ENCODE results near the gene PUSL1.
A peak's percentile ranks its signal among the peaks of the same experiment; 100 is the strongest.

PUSL1 gene

GRCh38 chr1:1272341-1273208 is 35.8 kb upstream of the PUSL1 start:
- no peak for DNase-seq (ENCODE audit: low read depth)
- peak overlapping the region; percentile 84 for H3K4me3 ChIP-seq (replicated peaks; ENCODE audit: low read depth, low read length)
- TF ChIP-seq CTCF (IDR thresholded peaks at IDR 0.05; ENCODE audit: low read length, missing control alignments) = no peak

GRCh38 chr1:1273209-1273511 is 35.2 kb upstream of the PUSL1 start:
- peak overlapping the region; percentile 84 for H3K4me3 ChIP-seq (replicated peaks; ENCODE audit: low read depth, low read length)
- TF ChIP-seq CTCF (IDR thresholded peaks at IDR 0.05; ENCODE audit: low read length, missing control alignments) = no peak
- DNase-seq (ENCODE audit: low read depth) = no peak

- DNase-seq (ENCODE audit: low read depth) = peak; percentile 94
- peak within 1 kb of the TSS; percentile 84 for H3K4me3 ChIP-seq (replicated peaks; ENCODE audit: low read depth, low read length)
- TF ChIP-seq CTCF (IDR thresholded peaks at IDR 0.05; ENCODE audit: low read length, missing control alignments) = no peak
Observed at GRCh38 chr1:1273512-1274298, 34.7 kb upstream of the PUSL1 start, which contains the start of gene UBE2J2. Gene UBE2J2, minus strand, starts transcription at chr1:1273854. Its CDS starts 5,862 bp downstream, at chr1:1267992.

GRCh38 chr1:1274299-1274930 is 34.0 kb upstream of the PUSL1 start:
- no peak for TF ChIP-seq CTCF (IDR thresholded peaks at IDR 0.05; ENCODE audit: low read length, missing control alignments)
- peak overlapping the region; percentile 68 for H3K4me3 ChIP-seq (replicated peaks; ENCODE audit: low read depth, low read length)
- DNase-seq (ENCODE audit: low read depth) = no peak

- no peak overlapping the region for H3K4me3 ChIP-seq (replicated peaks; ENCODE audit: low read depth, low read length)
- DNase-seq (ENCODE audit: low read depth) = no peak
Observed at GRCh38 chr1:1274931-1275431, 33.4 kb upstream of the PUSL1 start.

More at GRCh38 chr1:1274931-1275431, 33.4 kb upstream of the PUSL1 start:
- TF ChIP-seq CTCF (IDR thresholded peaks at IDR 0.05; ENCODE audit: low read length, missing control alignments) = no peak
